ENCODE data around the gene A4GALT. TPM values are rescaled to one million over a fixed set of nuclear protein-coding genes. Genes with fewer than 3 reads are reported as not detected.

Gene A4GALT
- total and polyA plus RNA-seq, 8 donors, result 2.7 to 13.2 (median 4.7) TPM

DNA sequence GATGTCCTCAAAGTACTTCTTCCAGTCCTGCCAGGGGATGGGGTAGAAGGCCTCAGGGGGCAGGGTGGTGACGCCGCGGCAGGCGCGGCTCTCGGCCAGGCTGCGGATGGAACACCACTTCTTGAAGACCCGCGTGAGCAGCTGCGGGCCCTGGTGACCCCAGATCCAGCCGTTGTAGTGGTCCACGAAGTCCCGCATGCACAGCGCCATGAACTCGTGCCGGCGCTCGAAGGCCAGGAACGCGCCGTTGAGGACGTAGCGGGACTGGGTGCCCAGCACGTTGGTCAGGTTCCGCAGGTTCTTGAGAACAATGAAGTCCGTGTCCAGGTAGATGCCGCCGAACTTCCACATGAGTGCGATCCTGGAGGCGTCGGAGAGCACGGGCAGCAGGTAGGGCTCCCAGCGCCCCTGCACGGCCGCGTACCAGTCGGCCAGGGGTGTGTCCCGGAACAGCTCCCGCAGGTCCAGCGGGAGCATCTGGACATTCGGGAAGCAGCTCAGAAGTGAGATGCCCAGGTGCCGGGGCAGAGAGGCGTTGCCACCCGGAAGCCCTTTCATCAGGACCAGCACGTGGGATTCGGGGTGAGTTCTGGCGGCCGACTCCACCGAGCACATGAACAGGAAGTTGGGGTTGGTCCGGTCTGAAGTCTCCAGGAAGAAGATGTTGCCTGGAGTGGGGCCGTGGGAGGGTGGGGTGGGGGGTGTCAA, 27.5 kb downstream of the A4GALT start:
- H3K9me3 ChIP-seq, result no peaks in the 10 kb centered on the region
- TF ChIP-seq, protein P1, sequence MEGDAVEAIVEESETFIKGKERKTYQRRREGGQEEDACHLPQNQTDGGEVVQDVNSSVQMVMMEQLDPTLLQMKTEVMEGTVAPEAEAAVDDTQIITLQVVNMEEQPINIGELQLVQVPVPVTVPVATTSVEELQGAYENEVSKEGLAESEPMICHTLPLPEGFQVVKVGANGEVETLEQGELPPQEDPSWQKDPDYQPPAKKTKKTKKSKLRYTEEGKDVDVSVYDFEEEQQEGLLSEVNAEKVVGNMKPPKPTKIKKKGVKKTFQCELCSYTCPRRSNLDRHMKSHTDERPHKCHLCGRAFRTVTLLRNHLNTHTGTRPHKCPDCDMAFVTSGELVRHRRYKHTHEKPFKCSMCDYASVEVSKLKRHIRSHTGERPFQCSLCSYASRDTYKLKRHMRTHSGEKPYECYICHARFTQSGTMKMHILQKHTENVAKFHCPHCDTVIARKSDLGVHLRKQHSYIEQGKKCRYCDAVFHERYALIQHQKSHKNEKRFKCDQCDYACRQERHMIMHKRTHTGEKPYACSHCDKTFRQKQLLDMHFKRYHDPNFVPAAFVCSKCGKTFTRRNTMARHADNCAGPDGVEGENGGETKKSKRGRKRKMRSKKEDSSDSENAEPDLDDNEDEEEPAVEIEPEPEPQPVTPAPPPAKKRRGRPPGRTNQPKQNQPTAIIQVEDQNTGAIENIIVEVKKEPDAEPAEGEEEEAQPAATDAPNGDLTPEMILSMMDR (IDR thresholded peaks at IDR 0.05), result no peak
- H3K4me1 ChIP-seq, result peaks cover under 1 to 8% (median 1%) of the 10 kb centered on the region in 3 donors
- H3K36me3 ChIP-seq, result no peaks in the 10 kb centered on the region
- H3K27ac ChIP-seq, result no peak overlapping the region
- ATAC-seq (no peak), DNase-seq (no peak), FAIRE-seq (no peak)
- H3K27me3 ChIP-seq, result no peaks in the 10 kb centered on the region
- 89 to 94% methylated on average over 51 of the region's 51 CpGs for WGBS, 2 donors
- H3K4me3 ChIP-seq, result no peak overlapping the region
- intact Hi-C loops (cut with DNase I), result no loop called here

DNA sequence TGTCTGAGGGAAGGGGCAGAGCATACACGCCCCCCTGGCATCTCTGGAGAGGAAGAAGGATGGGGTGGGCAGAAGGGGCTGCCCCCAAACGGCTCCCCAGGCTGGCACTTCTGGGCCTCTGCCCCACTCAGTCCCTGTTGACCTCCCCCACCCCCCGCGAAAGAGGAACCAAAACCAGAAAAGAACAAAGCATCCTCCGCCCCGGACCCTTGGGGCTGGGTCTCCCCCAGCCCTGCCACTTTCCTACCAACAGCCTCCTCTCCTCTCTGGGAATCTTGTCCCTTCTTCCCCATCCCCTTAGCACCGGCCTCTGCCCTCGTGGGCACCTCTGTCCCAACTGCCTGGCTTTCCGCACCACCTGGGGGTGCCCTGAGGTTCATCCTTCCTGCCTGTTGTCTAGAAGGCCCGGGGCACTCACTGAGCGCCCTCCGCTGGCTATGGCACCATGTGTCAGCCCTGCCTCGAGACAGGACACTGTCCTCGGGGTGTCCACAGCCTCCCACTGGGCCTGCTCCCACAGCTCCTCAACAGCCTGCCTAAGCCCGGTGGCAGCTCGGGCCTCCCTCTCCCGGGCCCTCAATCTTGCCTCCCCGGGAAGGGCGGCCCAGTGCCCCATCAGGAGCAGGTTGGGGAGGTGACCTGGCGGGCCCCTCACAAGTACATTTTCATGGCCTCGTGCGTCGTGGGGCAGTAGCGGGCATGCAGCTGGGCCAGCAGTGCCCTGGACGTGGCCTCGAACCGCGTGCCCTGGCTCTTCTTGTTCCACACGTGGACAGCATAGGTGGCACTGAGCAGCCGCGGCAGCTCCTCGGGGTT, 28.2 kb downstream of the A4GALT start:
- TF ChIP-seq, protein P1 (IDR thresholded peaks at IDR 0.05), result no peak
- H3K27me3 ChIP-seq, result no peaks in the 10 kb centered on the region
- intact Hi-C loops (cut with DNase I), result no loop called here
- no peak for DNase-seq
- peaks cover 3 to 12% (median 7%) of the 10 kb centered on the region in 3 donors for H3K4me1 ChIP-seq
- 76 to 85% methylated on average over 31 to 32 of the region's 32 CpGs for WGBS, 2 donors
- no peaks in the 10 kb centered on the region for H3K36me3 ChIP-seq
- H3K4me3 ChIP-seq, result no peak overlapping the region
- H3K27ac ChIP-seq, result no peak overlapping the region
- H3K9me3 ChIP-seq, result no peaks in the 10 kb centered on the region
- no peak for ATAC-seq
- FAIRE-seq, result no peak

DNA sequence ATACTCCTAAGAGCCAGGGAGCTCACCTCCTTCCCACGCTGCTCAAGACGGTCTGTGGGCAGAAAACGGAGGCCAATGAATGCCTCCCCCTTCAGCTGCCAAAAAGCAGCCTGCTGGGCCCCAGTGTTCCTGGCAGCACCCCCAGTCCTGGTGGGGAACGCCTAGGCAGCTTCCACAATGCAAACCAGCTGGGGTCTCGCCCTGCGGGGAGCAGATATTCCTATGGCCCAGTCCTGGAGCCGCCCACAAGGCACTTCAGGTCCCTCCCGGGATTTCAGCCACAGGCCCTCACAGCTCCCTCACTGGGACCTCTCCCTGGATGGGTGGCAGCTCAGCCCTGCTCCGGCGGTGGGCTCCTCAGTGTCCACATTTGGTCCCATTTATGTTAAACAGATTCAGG, 29.2 kb downstream of the A4GALT start:
- TF ChIP-seq, protein P1 (IDR thresholded peaks at IDR 0.05), result no peak
- intact Hi-C loops (cut with DNase I), result no loop called here
- DNase-seq (no peak), ATAC-seq (no peak), FAIRE-seq (no peak)
- Histone ChIP-seq H3K4me1 (peaks cover 3 to 12% (median 7%) of the 10 kb centered on the region in 3 donors), H3K27ac (no peak overlapping the region), H3K4me3 (no peak overlapping the region), H3K9me3 (no peaks in the 10 kb centered on the region), H3K36me3 (no peaks in the 10 kb centered on the region), H3K27me3 (no peaks in the 10 kb centered on the region)
- WGBS, 2 donors, result 82 to 83% methylated on average over 10 of the region's 10 CpGs

DNA sequence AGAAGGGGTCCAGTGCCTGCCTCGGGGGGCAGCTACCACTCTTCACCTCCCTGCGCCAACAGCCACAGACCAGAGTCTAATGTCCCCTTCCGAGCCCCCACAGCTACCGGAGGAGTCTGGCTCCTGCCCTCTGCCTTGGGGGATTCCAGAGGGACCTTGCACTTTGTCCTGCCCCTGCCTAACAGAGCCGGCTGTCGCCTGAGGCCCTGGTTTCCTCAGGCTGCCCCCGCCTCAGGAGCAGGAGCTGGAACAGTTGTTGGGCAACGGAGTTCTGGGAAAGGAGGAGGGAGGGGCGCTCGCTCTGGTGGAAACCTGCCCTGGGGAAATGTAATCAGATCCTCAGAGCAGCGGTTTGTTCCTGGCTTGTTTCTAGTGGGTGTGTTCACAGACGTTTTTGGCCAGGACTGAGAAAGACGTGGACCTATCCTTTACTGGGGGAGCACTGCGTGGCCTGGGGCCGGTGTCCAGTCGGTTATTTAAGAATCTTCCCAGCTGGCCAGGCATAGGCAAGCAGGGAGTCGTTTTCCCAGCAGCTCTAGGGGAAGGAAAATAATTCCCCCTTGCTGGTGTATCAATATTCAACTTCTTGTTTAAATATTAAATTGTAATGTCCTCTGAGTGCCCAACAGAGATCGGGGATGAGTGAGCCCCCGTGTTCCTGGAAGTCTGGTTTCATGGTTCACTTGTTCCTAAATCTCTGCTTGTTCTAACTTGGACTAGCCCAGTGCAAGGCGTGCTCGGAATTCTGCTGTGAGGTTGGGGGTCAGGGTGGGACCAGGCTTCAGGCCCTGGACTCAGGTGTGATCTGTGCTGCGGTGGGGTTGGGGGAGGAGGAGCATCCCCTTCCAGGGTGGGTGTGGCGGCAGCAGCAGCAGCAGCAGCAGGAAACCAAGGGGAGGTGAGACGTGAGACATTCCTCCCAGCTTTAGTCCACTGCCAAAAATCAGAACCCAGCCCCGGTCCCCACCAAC, 32.1 kb downstream of the A4GALT start:
- H3K27ac ChIP-seq, result peak overlapping the region; percentile 54 to 89 (median 73)
- FAIRE-seq, result peak; percentile 5
- intact Hi-C loops (cut with DNase I), result no loop called here
- WGBS, 2 donors, result 23% methylated on average over 25 of the region's 25 CpGs
- peak in 5 of 6 donors; percentile 69 to 81 (median 79) for DNase-seq
- H3K4me1 ChIP-seq, result peaks cover 3 to 12% (median 7%) of the 10 kb centered on the region in 3 donors
- peak overlapping the region in 1 of 4 donors; percentile 17 for H3K4me3 ChIP-seq
- H3K9me3 ChIP-seq, result no peaks in the 10 kb centered on the region
- TF ChIP-seq, protein P1 (IDR thresholded peaks at IDR 0.05), result no peak
- no peaks in the 10 kb centered on the region for H3K36me3 ChIP-seq
- no peaks in the 10 kb centered on the region for H3K27me3 ChIP-seq
- peak; percentile 85 to 94 (median 92) for ATAC-seq

All from pancreas (tissue), 10 donors.